Suprapubic skin (tissue), 4 donors: ENCODE data around the gene AVPR1B.

Source experiments
- CTCF ChIP-seq, 2 donors: fragments of 200-600 bp in 1 of 2; fragments of 450-650 bp in 1 of 2; sonication (generic) in 1 of 2; IDR thresholded peaks; one replicate each; pipeline ENCODE4 v1.5.1; 2016 to 2019; ENCODE audit warnings: antibody characterized with exemption in 2 of 2, mild to moderate bottlenecking in 1 of 2, moderate library complexity in 1 of 2
- EP300 ChIP-seq: sonication (generic); formaldehyde crosslinking; IDR thresholded peaks from one replicate; pipeline ENCODE4 v1.6.1; 2017; ENCODE audit warnings: antibody characterized with exemption
- POLR2A ChIP-seq, 2 donors: fragments of 450-650 bp; IDR thresholded peaks; one replicate each; pipeline ENCODE4 v1.6.1; 2017; ENCODE audit warnings: antibody characterized with exemption in 2 of 2, mild to moderate bottlenecking in 2 of 2, moderate library complexity in 2 of 2
- POLR2AphosphoS5 ChIP-seq, 3 donors: sonication (generic); formaldehyde crosslinking; IDR thresholded peaks; one replicate each; pipeline ENCODE4 v1.6.1; 2017; ENCODE audit warnings: antibody characterized with exemption in 3 of 3

GRCh38 chr1:206067486-206068227 lies 49.5 kb downstream of the AVPR1B start:
- TF ChIP-seq POLR2AphosphoS5 (IDR thresholded peaks at IDR 0.05) (no peak), CTCF (IDR thresholded peaks at IDR 0.05) (no peak), POLR2A (IDR thresholded peaks at IDR 0.05) (no peak), EP300 (no peak)
